ENCODE measurements around the gene RRP12.

RRP12 gene

DNA sequence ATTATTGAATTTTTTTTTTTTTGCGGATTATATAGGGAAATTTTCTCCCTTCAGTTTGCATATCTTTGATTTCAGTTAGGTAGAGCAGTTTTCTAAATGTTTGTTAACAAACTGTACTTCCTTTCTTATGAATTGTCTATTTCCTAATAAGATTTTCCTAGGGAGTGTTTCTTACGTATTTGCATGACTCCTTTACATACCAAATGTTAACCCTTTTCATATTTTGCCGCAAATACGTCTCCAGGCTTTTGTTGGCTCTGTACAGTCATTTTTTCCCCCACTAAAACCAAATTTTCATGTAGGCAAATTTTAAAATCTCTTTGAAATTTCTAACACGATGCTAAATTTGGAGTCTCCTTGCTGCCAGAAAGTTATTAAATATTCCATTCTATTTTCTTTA is 64.7 kb downstream of the RRP12 start:
- TF ChIP-seq, protein P1, sequence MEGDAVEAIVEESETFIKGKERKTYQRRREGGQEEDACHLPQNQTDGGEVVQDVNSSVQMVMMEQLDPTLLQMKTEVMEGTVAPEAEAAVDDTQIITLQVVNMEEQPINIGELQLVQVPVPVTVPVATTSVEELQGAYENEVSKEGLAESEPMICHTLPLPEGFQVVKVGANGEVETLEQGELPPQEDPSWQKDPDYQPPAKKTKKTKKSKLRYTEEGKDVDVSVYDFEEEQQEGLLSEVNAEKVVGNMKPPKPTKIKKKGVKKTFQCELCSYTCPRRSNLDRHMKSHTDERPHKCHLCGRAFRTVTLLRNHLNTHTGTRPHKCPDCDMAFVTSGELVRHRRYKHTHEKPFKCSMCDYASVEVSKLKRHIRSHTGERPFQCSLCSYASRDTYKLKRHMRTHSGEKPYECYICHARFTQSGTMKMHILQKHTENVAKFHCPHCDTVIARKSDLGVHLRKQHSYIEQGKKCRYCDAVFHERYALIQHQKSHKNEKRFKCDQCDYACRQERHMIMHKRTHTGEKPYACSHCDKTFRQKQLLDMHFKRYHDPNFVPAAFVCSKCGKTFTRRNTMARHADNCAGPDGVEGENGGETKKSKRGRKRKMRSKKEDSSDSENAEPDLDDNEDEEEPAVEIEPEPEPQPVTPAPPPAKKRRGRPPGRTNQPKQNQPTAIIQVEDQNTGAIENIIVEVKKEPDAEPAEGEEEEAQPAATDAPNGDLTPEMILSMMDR (IDR thresholded peaks at IDR 0.05): no peak

DNA sequence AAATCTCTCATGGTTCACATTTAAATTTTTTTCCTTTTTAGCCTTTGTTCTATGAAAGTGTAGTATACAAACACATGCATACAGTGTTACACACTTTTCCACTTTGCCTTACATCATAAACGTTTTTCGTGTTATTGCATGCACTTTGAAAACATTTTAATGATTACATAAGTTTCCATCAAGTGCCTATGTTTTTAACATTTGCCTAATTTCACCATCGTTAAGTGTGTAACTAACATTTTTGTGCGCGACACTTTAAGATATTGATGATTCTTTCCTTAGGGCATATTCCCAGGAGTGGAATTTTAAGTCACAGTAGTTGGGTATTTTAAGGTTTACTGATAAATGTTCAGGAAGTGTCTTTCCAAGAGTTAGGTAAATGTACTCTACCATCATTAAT is 65.1 kb downstream of the RRP12 start:
- TF ChIP-seq, protein P1 (IDR thresholded peaks at IDR 0.05): no peak

DNA sequence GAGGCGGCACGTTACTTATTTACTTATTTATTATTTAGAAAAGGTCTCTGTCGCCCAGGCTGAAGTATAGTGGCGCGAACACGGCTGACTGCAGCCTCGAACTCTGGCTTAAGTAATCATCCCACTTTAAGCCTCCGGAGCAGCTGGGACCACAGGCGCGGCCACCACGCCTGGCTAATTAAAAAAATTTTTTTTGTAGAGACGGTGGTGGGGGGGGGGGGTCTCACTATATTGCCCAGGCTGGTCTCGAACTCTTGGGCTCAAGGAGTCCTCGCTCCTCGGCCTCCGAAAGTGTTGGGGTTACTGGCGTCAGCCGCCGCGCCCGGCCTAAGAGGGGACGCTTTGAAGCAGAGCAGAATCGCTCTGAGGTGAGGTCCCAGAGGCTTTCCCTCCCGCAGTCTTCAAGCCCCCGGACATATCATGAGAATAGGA is 65.9 kb downstream of the RRP12 start:
- TF ChIP-seq, protein P1 (IDR thresholded peaks at IDR 0.05): no peak

GRCh38 chr10:97334370-97335175 is 66.6 kb downstream of the RRP12 start, which contains the start of gene FRAT2:
Gene FRAT2 (minus strand): TSS chr10:97334729. CDS start chr10:97334572, 157 bp downstream.
- TF ChIP-seq, protein P1 (IDR thresholded peaks at IDR 0.05): no peak

DNA sequence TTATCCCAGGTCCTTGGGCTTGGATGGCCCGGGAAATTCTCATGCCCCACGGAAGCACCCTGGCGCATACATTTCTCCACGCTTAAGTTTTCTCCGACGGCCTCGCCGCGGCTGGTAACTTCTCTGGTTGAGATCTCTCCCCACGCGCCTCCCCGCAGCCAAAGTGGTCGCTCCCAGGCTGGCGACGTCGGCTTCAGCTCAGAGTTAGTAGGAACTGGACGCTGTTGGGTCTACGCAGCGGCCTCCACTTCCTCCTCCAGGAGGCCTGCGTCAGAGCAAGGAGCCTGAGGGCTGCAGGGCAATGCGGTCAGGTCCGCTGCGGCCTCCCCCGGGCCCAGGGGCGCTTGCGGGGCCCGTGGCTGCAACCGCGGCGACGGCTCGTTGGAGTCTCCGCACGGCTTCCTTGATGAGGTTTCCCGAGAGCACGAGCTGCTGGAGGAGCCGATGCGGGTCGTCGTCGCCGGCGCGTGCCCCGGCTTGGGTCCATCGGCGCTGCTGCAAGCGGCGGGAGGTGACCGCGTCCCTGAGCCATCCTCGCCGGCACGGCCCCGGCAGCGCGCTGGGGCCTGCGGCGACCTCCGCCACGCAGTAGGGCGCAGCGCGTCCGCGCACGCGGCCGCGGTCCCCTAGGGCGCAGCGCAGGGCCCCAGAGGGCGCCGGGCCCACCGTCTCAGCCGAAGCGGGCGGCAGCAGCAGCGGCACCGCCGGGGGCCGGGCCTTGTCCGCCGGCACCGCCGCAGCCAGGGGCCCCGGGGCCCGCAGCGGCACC is 67.4 kb downstream of the RRP12 start:
- TF ChIP-seq, protein P1 (IDR thresholded peaks at IDR 0.05): no peak

- TF ChIP-seq, protein P1 (IDR thresholded peaks at IDR 0.05): no peak
Observed at GRCh38 chr10:97333351-97333600, 67.9 kb downstream of the RRP12 start.

- TF ChIP-seq, protein P1 (IDR thresholded peaks at IDR 0.05): no peak; the same call in 1 of the 2 replicates
Observed at GRCh38 chr10:97332591-97333350, 68.4 kb downstream of the RRP12 start.

Measured in LNCAP (cell line).